ENCODE data around the gene IGSF11.

DNA sequence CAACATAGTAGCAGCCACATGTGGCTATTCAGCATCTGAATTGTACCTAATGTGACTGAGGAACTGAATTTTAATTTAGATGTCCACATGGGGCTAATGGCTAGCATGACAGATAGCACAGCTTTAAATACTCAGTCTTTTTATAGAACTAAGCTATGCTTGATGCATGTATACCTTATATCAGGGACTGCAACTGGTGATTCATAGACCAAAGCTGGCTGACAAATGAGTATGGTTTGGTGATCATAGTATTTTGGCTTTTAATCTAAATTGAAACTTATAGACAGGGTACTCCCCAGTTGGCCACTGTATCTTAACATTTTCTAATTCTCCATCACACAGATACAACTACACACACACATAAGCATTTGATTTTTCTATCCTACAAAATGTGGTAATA, 83.6 kb downstream of the IGSF11 start:
- TF ChIP-seq, protein P1, sequence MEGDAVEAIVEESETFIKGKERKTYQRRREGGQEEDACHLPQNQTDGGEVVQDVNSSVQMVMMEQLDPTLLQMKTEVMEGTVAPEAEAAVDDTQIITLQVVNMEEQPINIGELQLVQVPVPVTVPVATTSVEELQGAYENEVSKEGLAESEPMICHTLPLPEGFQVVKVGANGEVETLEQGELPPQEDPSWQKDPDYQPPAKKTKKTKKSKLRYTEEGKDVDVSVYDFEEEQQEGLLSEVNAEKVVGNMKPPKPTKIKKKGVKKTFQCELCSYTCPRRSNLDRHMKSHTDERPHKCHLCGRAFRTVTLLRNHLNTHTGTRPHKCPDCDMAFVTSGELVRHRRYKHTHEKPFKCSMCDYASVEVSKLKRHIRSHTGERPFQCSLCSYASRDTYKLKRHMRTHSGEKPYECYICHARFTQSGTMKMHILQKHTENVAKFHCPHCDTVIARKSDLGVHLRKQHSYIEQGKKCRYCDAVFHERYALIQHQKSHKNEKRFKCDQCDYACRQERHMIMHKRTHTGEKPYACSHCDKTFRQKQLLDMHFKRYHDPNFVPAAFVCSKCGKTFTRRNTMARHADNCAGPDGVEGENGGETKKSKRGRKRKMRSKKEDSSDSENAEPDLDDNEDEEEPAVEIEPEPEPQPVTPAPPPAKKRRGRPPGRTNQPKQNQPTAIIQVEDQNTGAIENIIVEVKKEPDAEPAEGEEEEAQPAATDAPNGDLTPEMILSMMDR (IDR thresholded peaks at IDR 0.05): no peak
- no peak for TF ChIP-seq EZH2 (IDR thresholded peaks at IDR 0.05; ENCODE audit: borderline replicate concordance, insufficient read depth, low read depth, low read length, poor library complexity, severe bottlenecking)
